ENCODE data around the gene CHD3. TPM values are rescaled to one million over a fixed set of nuclear protein-coding genes. Genes with fewer than 3 reads are reported as not detected.

CHD3 gene
- total RNA-seq, 1 donor from 2014 or later, result 102 TPM

GRCh38 chr17:7851438-7852261, 36.9 kb upstream of the CHD3 start:
- Histone ChIP-seq H3K4me1 (peaks cover 12 to 18% of the 10 kb centered on the region in 2 donors), H3K27me3 (no peaks in the 10 kb centered on the region), H3K4me3 (peak overlapping the region in 1 of 2 donors; percentile 41), H3K36me3 (peaks cover 38 to 56% of the 10 kb centered on the region in 2 donors), H3K27ac (no peak overlapping the region), H3K9me3 (no peaks in the 10 kb centered on the region)
- peak in 1 of 2 donors; percentile 91 for DNase-seq (ENCODE audit: low spot score in 2 of 2)
- intact Hi-C loops (cut with DNase I), result loop anchor here (1.0 to 10.0 kb wide), 3 partner anchors 29 to 367 kb away; partner anchors contain the start of genes POLR2A and SLC35G6
- peak; percentile 98 to 99 (median 99) for TF ChIP-seq CTCF (IDR thresholded peaks at IDR 0.05)

- peaks cover 12 to 18% of the 10 kb centered on the region in 2 donors for H3K4me1 ChIP-seq
- TF ChIP-seq CTCF (IDR thresholded peaks at IDR 0.05), result no peak
- no peaks in the 10 kb centered on the region for H3K27me3 ChIP-seq
- H3K4me3 ChIP-seq, result no peak overlapping the region
- no peaks in the 10 kb centered on the region for H3K9me3 ChIP-seq
- intact Hi-C loops (cut with DNase I), result loop anchor here (10.0 kb wide), 1 partner anchor 367 kb away; the partner anchor contains the start of genes POLR2A and SLC35G6
- no peak overlapping the region for H3K27ac ChIP-seq
- no peak for DNase-seq (ENCODE audit: low spot score in 2 of 2)
- peaks cover 32 to 50% of the 10 kb centered on the region in 2 donors for H3K36me3 ChIP-seq
Measured at GRCh38 chr17:7852262-7852670, 36.3 kb upstream of the CHD3 start.

GRCh38 chr17:7852919-7853690, 35.5 kb upstream of the CHD3 start:
- H3K4me3 ChIP-seq, result no peak overlapping the region
- H3K4me1 ChIP-seq, result peaks cover 12 to 19% of the 10 kb centered on the region in 2 donors
- intact Hi-C loops (cut with DNase I), result loop anchor here (10.0 kb wide), 1 partner anchor 368 kb away; the partner anchor contains the start of genes POLR2A and SLC35G6
- H3K27ac ChIP-seq, result no peak overlapping the region
- no peak for DNase-seq (ENCODE audit: low spot score in 2 of 2)
- no peaks in the 10 kb centered on the region for H3K9me3 ChIP-seq
- no peak for TF ChIP-seq CTCF (IDR thresholded peaks at IDR 0.05)
- H3K27me3 ChIP-seq, result no peaks in the 10 kb centered on the region
- peaks cover 24 to 42% of the 10 kb centered on the region in 2 donors for H3K36me3 ChIP-seq

- H3K27ac ChIP-seq, result no peak overlapping the region
- H3K4me3 ChIP-seq, result no peak overlapping the region
- DNase-seq (ENCODE audit: low spot score in 2 of 2), result no peak
- peaks cover 19 to 36% of the 10 kb centered on the region in 2 donors for H3K36me3 ChIP-seq
- no peak for TF ChIP-seq CTCF (IDR thresholded peaks at IDR 0.05)
- H3K27me3 ChIP-seq, result no peaks in the 10 kb centered on the region
- intact Hi-C loops (cut with DNase I), result loop anchor here (10.0 kb wide), 1 partner anchor 369 kb away; the partner anchor contains the start of genes POLR2A and SLC35G6
- no peaks in the 10 kb centered on the region for H3K9me3 ChIP-seq
- H3K4me1 ChIP-seq, result peaks cover 12 to 24% of the 10 kb centered on the region in 2 donors
Measured at GRCh38 chr17:7853691-7854038, 34.9 kb upstream of the CHD3 start.

GRCh38 chr17:7854078-7854777, 34.4 kb upstream of the CHD3 start:
- Histone ChIP-seq H3K9me3 (no peaks in the 10 kb centered on the region), H3K27me3 (no peaks in the 10 kb centered on the region), H3K27ac (no peak overlapping the region), H3K4me3 (no peak overlapping the region), H3K4me1 (peaks cover 12 to 28% of the 10 kb centered on the region in 2 donors), H3K36me3 (peaks cover 13 to 30% of the 10 kb centered on the region in 2 donors)
- intact Hi-C loops (cut with DNase I), result loop anchor here (10.0 kb wide), 1 partner anchor 369 kb away; the partner anchor contains the start of genes POLR2A and SLC35G6
- DNase-seq (ENCODE audit: low spot score in 2 of 2), result no peak
- TF ChIP-seq CTCF (IDR thresholded peaks at IDR 0.05), result no peak
